ENCODE data around the gene TMEM116. TPM values are rescaled to one million over a fixed set of nuclear protein-coding genes. Genes with fewer than 3 reads are reported as not detected.

Gene TMEM116
- total and polyA plus RNA-seq, 2 of the 4 experiments (the other 2 are of a cell fraction) = 5.5 to 8.4 TPM

GRCh38 chr12:112004041-112004440, 8.9 kb downstream of the TMEM116 start:
- H3K23ac ChIP-seq (ENCODE audit: low read depth, low read length) = no peak overlapping the region
- no peak overlapping the region for H3K9ac ChIP-seq (ENCODE audit: low read depth, low read length)
- H3K36me3 ChIP-seq (ENCODE audit: control insufficient read depth, insufficient read depth, low read length) = no peaks in the 10 kb centered on the region
- CTCF ChIA-PET = interaction anchor here (0.9 kb wide), 1 partner anchor 19 kb away, joined by 3 read pairs; no protein-coding TSS in a partner anchor
- no peak overlapping the region for H3K18ac ChIP-seq (ENCODE audit: low read depth, low read length)
- no TSS peak for BruUV-seq (replicated peaks)
- H4K5ac ChIP-seq (ENCODE audit: low read depth, low read length) = no peak overlapping the region
- H2BK15ac ChIP-seq (ENCODE audit: low read depth, low read length) = no peak overlapping the region
- H2AK9ac ChIP-seq (replicated peaks; ENCODE audit: low read depth, low read length, poor library complexity) = no peak overlapping the region
- H3K9me1 ChIP-seq (ENCODE audit: insufficient read depth, low read length) = peaks cover 3% of the 10 kb centered on the region; the same call in 1 of the 2 replicates
- no peak overlapping the region for H3K4me2 ChIP-seq (ENCODE audit: low read depth, low read length)
- H3K4me3 ChIP-seq (ENCODE audit: insufficient read depth, low read depth, low read length) = no peak overlapping the region
- H3K79me1 ChIP-seq (ENCODE audit: low read depth in 1 of 2, low read length in 2 of 2) = 0 out of 4 replicates have a peak, but pooled peaks cover 0 to 2% of the 10 kb centered on the region in 2 experiments
- H4K91ac ChIP-seq (ENCODE audit: insufficient read depth, low read depth, low read length) = no peak overlapping the region
- ATAC-seq (ENCODE audit: low read depth) = no peak
- H2BK20ac ChIP-seq (ENCODE audit: low read depth, low read length) = no peak overlapping the region
- no peak overlapping the region for H4K8ac ChIP-seq (ENCODE audit: low read depth in 2 of 2, low read length in 2 of 2)
- H3K9me3 ChIP-seq (ENCODE audit: control insufficient read depth, insufficient read depth, low read length) = no peaks in the 10 kb centered on the region
- intact Hi-C loops (cut with micrococcal nuclease) = no loop called here
- POLR2A ChIA-PET (ENCODE audit: unreplicated experiment) = no interaction called here
- H2BK120ac ChIP-seq (ENCODE audit: low read depth, low read length) = no peak overlapping the region
- H2BK5ac ChIP-seq (ENCODE audit: low read depth, low read length, poor library complexity, severe bottlenecking) = no peak overlapping the region
- no peaks in the 10 kb centered on the region for H3K27me3 ChIP-seq (ENCODE audit: control insufficient read depth, insufficient read depth, low read length)
- H2AK5ac ChIP-seq (ENCODE audit: low read depth, low read length) = no peak overlapping the region; the same call in 1 of the 2 replicates
- no peak for DNase-seq
- H3K4ac ChIP-seq (ENCODE audit: low read depth, low read length) = no peak overlapping the region
- no peak for TF ChIP-seq RAD21 (IDR thresholded peaks at IDR 0.05; ENCODE audit: low read length)
- TF ChIP-seq MXI1 (IDR thresholded peaks at IDR 0.05; ENCODE audit: borderline replicate concordance, low read depth, low read length) = no peak
- TF ChIP-seq RFX5 (IDR thresholded peaks at IDR 0.05; ENCODE audit: low read depth, low read length) = no peak
- no peak for TF ChIP-seq MAZ (IDR thresholded peaks at IDR 0.05; ENCODE audit: borderline replicate concordance, low read depth, low read length)
- TF ChIP-seq CHD1 (IDR thresholded peaks at IDR 0.05; ENCODE audit: low read depth, low read length) = no peak
- TF ChIP-seq RCOR1 (IDR thresholded peaks at IDR 0.05; ENCODE audit: insufficient replicate concordance, low read length) = no peak
- TF ChIP-seq USF2 (IDR thresholded peaks at IDR 0.05; ENCODE audit: low read depth, low read length) = no peak
- TF ChIP-seq ELK1 (IDR thresholded peaks at IDR 0.05; ENCODE audit: borderline replicate concordance, low read depth, low read length) = no peak
- TF ChIP-seq SMC3 (IDR thresholded peaks at IDR 0.05; ENCODE audit: low read depth, low read length) = no peak
- no peak for TF ChIP-seq NFE2L2 (IDR thresholded peaks at IDR 0.05; ENCODE audit: low read depth, low read length)
- no peak for TF ChIP-seq CTCF (conservative IDR thresholded peaks at IDR 0.05; ENCODE audit: low read depth, low read length)
- no peak for TF ChIP-seq POLR2A (IDR thresholded peaks at IDR 0.05; ENCODE audit: low read depth, low read length)
- TF ChIP-seq MAFK (IDR thresholded peaks at IDR 0.05; ENCODE audit: low read depth, low read length) = no peak
- no peak for TF ChIP-seq CEBPB (IDR thresholded peaks at IDR 0.05; ENCODE audit: low read depth, low read length)
- H3K4me1 ChIP-seq (ENCODE audit: control insufficient read depth, insufficient read depth, low read length) = peaks cover 7% of the 10 kb centered on the region
- no peak overlapping the region for H3K27ac ChIP-seq (ENCODE audit: insufficient read depth, low read length)
- no peaks in the 10 kb centered on the region for H4K20me1 ChIP-seq (ENCODE audit: insufficient read depth, low read length)
- in situ Hi-C loops (cut with MboI; ENCODE audit: low sequenced_read_pairs) = no loop called here
- no peak overlapping the region for H3K14ac ChIP-seq (replicated peaks; ENCODE audit: low read depth, low read length)
- H3K56ac ChIP-seq (ENCODE audit: extremely low read depth, insufficient read depth, low read length) = no peak overlapping the region
- H2AFZ ChIP-seq (replicated peaks; ENCODE audit: low read length, poor library complexity) = no peak overlapping the region
- dilution Hi-C loops (cut with HindIII; ENCODE audit: low sequenced_read_pairs, unreplicated experiment) = no loop called here
- no CpG with 5 or more reads among the region's 3 CpGs for WGBS, 2 experiments (ENCODE audit: extremely low coverage in 2 of 2, insufficient read length in 1 of 2)
